SK-N-SH (cell line): Measurements from ENCODE around the gene ATP2C1. TPM values are rescaled to one million over a fixed set of nuclear protein-coding genes. Genes with fewer than 3 reads are reported as not detected.

Source experiments
- CTCF ChIA-PET: fragments of 300-600, 350-600 bp; formaldehyde crosslinking; extraction: SDS; loops from one replicate; lab custom pipeline; 2021; lab: Yijun Ruan, JAX
- POLR2A ChIA-PET: fragments of 350-600 bp; sonication (Branson Sonifier 250); formaldehyde crosslinking; extraction: SDS; loops from one replicate; lab custom pipeline; 2020; ENCODE audit warnings: antibody characterized with exemption, inconsistent platforms; lab: Yijun Ruan, JAX
- DNase-seq: peaks from one replicate; pipeline ENCODE4 v3.0.0; 2012
- H2AFZ ChIP-seq: fragments of 200-600 bp; sonication (generic); 2 replicates; pipeline ENCODE4 v1.8.1; 2016; ENCODE audit warnings: antibody characterized with exemption, mild to moderate bottlenecking, low read depth
- H3F3A ChIP-seq: fragments of 200-600 bp; sonication (generic); replicated peaks from 2 replicates; pipeline ENCODE3; 2016; ENCODE audit warnings: antibody characterized with exemption, mild to moderate bottlenecking; ENCODE audit not compliant: insufficient read depth
- H3K27ac ChIP-seq, 2 experiments: fragments of 200-500 bp in 1 of 2; fragments of 200-600 bp in 1 of 2; sonication (Bioruptor generic) in 1 of 2; sonication (generic), shearing (Covaris generic) in 1 of 2; 2 replicates each; pipeline versions ENCODE4 v1.5.1 to v1.6.1; 2014 to 2016; ENCODE audit warnings: low read depth in 2 of 2, inconsistent platforms in 1 of 2, low read length in 1 of 2, mild to moderate bottlenecking in 1 of 2, mixed read lengths in 1 of 2
- H3K27me3 ChIP-seq: fragments of 200-600 bp; sonication (generic), shearing (Covaris generic); 2 replicates; pipeline ENCODE4 v1.6.1; 2016; ENCODE audit warnings: mixed run types; ENCODE audit not compliant: insufficient read depth
- H3K36me3 ChIP-seq, 2 experiments: fragments of 200-500 bp in 1 of 2; fragments of 200-600 bp in 1 of 2; sonication (Bioruptor generic) in 1 of 2; sonication (generic) in 1 of 2; replicated peaks in 1 of 2; 2 replicates each; pipeline versions ENCODE3 to v1.5.1; 2014 to 2016; ENCODE audit warnings: low read length in 1 of 2, mild to moderate bottlenecking in 1 of 2; ENCODE audit not compliant: insufficient read depth in 2 of 2, control insufficient read depth in 1 of 2
- H3K4me1 ChIP-seq, 2 experiments: fragments of 200-500 bp in 1 of 2; fragments of 200-600 bp in 1 of 2; sonication (Bioruptor generic) in 1 of 2; sonication (generic), shearing (Covaris generic) in 1 of 2; 2 replicates each; pipeline versions ENCODE4 v1.5.1 to v1.6.1; 2014 to 2016; ENCODE audit warnings: low read depth in 1 of 2, low read length in 1 of 2, mixed run types in 1 of 2; ENCODE audit not compliant: insufficient read depth in 2 of 2, control insufficient read depth in 1 of 2
- H3K4me2 ChIP-seq: fragments of 200-600 bp; sonication (generic), shearing (Covaris generic); 2 replicates; pipeline ENCODE4 v1.6.1; 2017; ENCODE audit warnings: mixed run types
- H3K4me3 ChIP-seq, 2 experiments: fragments of 200-500 bp in 1 of 2; fragments of 200-600 bp in 1 of 2; sonication (Bioruptor generic) in 1 of 2; sonication (generic), shearing (Covaris generic) in 1 of 2; 2 replicates each; pipeline versions ENCODE4 v1.5.1 to v1.8.1; 2014 to 2016; ENCODE audit warnings: low read depth in 2 of 2, inconsistent platforms in 1 of 2, low read length in 1 of 2, mild to moderate bottlenecking in 1 of 2, mixed read lengths in 1 of 2, moderate library complexity in 1 of 2
- H3K79me2 ChIP-seq: fragments of 200-600 bp; sonication (generic); 2 replicates; pipeline ENCODE4 v1.8.1; 2017; ENCODE audit warnings: mild to moderate bottlenecking; ENCODE audit not compliant: insufficient read depth
- H3K9ac ChIP-seq: fragments of 200-600 bp; sonication (generic); 2 replicates; pipeline ENCODE4 v1.6.1; 2017; ENCODE audit warnings: mixed run types
- H3K9me2 ChIP-seq: fragments of 200-600 bp; sonication (generic); 2 replicates; pipeline ENCODE4 v1.6.1; 2017; ENCODE audit warnings: mixed run types
- H3K9me3 ChIP-seq: fragments of 200-600 bp; sonication (generic); 2 replicates; pipeline ENCODE4 v1.6.1; 2017; ENCODE audit warnings: mixed run types, mild to moderate bottlenecking, moderate library complexity
- H4K20me1 ChIP-seq: fragments of 200-600 bp; sonication (generic); 2 replicates; pipeline ENCODE4 v1.6.1; 2017; ENCODE audit warnings: mild to moderate bottlenecking, mixed run types; ENCODE audit not compliant: insufficient read depth
- FOSL2 ChIP-seq: IDR thresholded peaks from 2 replicates; pipeline ENCODE4 v1.4.0; 2012; ENCODE audit warnings: low read depth, mild to moderate bottlenecking, moderate library complexity, borderline replicate concordance
- FOXJ3 ChIP-seq: sonication (generic); formaldehyde crosslinking; IDR thresholded peaks from 2 replicates; pipeline ENCODE4 v1.5.1; 2020; ENCODE audit warnings: mild to moderate bottlenecking, missing genetic modification reagents
- FOXM1 ChIP-seq: IDR thresholded peaks from 2 replicates; pipeline ENCODE4 v1.4.0; 2012; ENCODE audit warnings: low read depth, mild to moderate bottlenecking
- GABPA ChIP-seq: IDR thresholded peaks from 2 replicates; pipeline ENCODE4 v1.4.0; 2012; ENCODE audit warnings: low read depth, mild to moderate bottlenecking
- POLR2AphosphoS5 ChIP-seq: IDR thresholded peaks from 2 replicates; pipeline ENCODE4 v1.6.1; 2012; ENCODE audit warnings: low read depth, low read length
- RAD21 ChIP-seq: IDR thresholded peaks from 2 replicates; pipeline ENCODE4 v1.6.1; 2012; ENCODE audit warnings: mild to moderate bottlenecking, low read length
- RCOR1 ChIP-seq: fragments of 150-350 bp; IDR thresholded peaks from 2 replicates; pipeline ENCODE4 v1.6.1; 2017; ENCODE audit warnings: antibody characterized with exemption, low read length
- SIN3A ChIP-seq: IDR thresholded peaks from 2 replicates; pipeline ENCODE4 v1.6.1; 2012; ENCODE audit warnings: low read depth, mild to moderate bottlenecking, low read length, moderate library complexity, borderline replicate concordance
- SMC3 ChIP-seq: IDR thresholded peaks from 2 replicates; pipeline ENCODE4 v1.6.1; 2012; ENCODE audit warnings: low read depth, low read length, improper control_type of control experiment
- TAF1 ChIP-seq: IDR thresholded peaks from 2 replicates; pipeline ENCODE4 v1.6.1; 2012; ENCODE audit warnings: low read depth, mild to moderate bottlenecking, low read length, moderate library complexity, borderline replicate concordance
- TCF12 ChIP-seq: IDR thresholded peaks from 2 replicates; pipeline ENCODE4 v1.4.0; 2012
- TEAD4 ChIP-seq: IDR thresholded peaks from 2 replicates; pipeline ENCODE4 v1.4.0; 2012; ENCODE audit warnings: mild to moderate bottlenecking, borderline replicate concordance; ENCODE audit not compliant: insufficient read depth
- WGBS: methylation state at CpG from one replicate; pipeline ENCODE4 v1.1.6; 2017; ENCODE audit warnings: low lambda C conversion rate; 5-methylcytosine and 5-hydroxymethylcytosine counted together
- polyA plus RNA-seq, 3 experiments: library from polyadenylated mRNA; depleted of rRNA; stranded (reverse); fragments of >200 nt; gene quantifications; 2 replicates each; pipeline ENCODE4 v1.2.3, GENCODE V29; 2012
- TF ChIP-seq, protein P1 (sequence below): fragments of 150-350 bp; IDR thresholded peaks from 2 replicates; pipeline ENCODE4 v1.6.1; 2017; ENCODE audit warnings: antibody characterized with exemption, low read length, low read depth, borderline replicate concordance
- TF ChIP-seq, protein P2 (sequence below): IDR thresholded peaks from 2 replicates; pipeline ENCODE4; 2012
- TF ChIP-seq, protein P3 (sequence below): IDR thresholded peaks from 2 replicates; pipeline ENCODE4 v1.4.0; 2012; ENCODE audit warnings: low read depth, borderline replicate concordance

Gene ATP2C1
- polyA plus RNA-seq, 1 of the 3 experiments (the other 2 are of a cell fraction): 35.6 TPM

- CTCF ChIA-PET: interaction anchor here (0.6 kb wide), 1 partner anchor 954 kb away, joined by 3 read pairs; no protein-coding TSS in a partner anchor
These were observed 115.8 kb downstream of the ATP2C1 start for GRCh38 chr3:131009698-131010097.

GRCh38 chr3:131018970-131019369, 125.1 kb downstream of the ATP2C1 start:
- Histone ChIP-seq H3K4me1 (peaks cover 0 to 3% of the 10 kb centered on the region in 2 experiments; a peak in 2 of 4 replicates), H3K9ac (no peak overlapping the region), H3K27ac (no peak overlapping the region; a peak in 1 of 4 replicates), H3K36me3 (peaks cover 34 to 73% of the 10 kb centered on the region in 2 experiments), H3K9me3 (no peaks in the 10 kb centered on the region), H2AFZ (no peak overlapping the region), H3K27me3 (no peaks in the 10 kb centered on the region), H3K9me2 (no peaks in the 10 kb centered on the region), H4K20me1 (no peaks in the 10 kb centered on the region), H3K4me3 (no peak overlapping the region)
- WGBS: 90% methylated on average over 3 of the region's 3 CpGs
- POLR2A ChIA-PET: no interaction called here
- CTCF ChIA-PET: interaction anchor here (1.9 kb wide), 1 partner anchor 14 kb away, joined by 7 read pairs; no protein-coding TSS in a partner anchor
- TF ChIP-seq TCF12: no peak
- TF ChIP-seq FOSL2: no peak
- no peak for TF ChIP-seq RAD21
- TF ChIP-seq TEAD4: no peak
- TF ChIP-seq, all 33 proteins: peak for 0
- Histone ChIP-seq H3K4me2 (no peak overlapping the region), H3F3A (no peaks in the 10 kb centered on the region), H3K79me2 (no peaks in the 10 kb centered on the region; the same call in 1 of the 2 replicates)
- DNase-seq: no peak

More at GRCh38 chr3:131009698-131010097, 115.8 kb downstream of the ATP2C1 start:
- Histone ChIP-seq H3K4me3 (no peak overlapping the region), H3K27me3 (no peaks in the 10 kb centered on the region), H2AFZ (no peak overlapping the region), H3K79me2 (no peaks in the 10 kb centered on the region), H3K9me2 (no peaks in the 10 kb centered on the region), H3K36me3 (peaks cover 52 to 57% of the 10 kb centered on the region in 2 experiments), H3K4me1 (no peaks in the 10 kb centered on the region), H3K4me2 (no peak overlapping the region), H3K9ac (no peak overlapping the region), H3F3A (no peaks in the 10 kb centered on the region), H4K20me1 (no peaks in the 10 kb centered on the region), H3K9me3 (no peaks in the 10 kb centered on the region), H3K27ac (no peak overlapping the region)
- POLR2A ChIA-PET: no interaction called here
- WGBS: 94% methylated on average over 1 of the region's 1 CpG
- DNase-seq: no peak
- TF ChIP-seq FOXJ3 (no peak), FOXM1 (no peak), SIN3A (no peak), POLR2AphosphoS5 (no peak), SMC3 (no peak), FOSL2 (no peak), TAF1 (no peak), RCOR1 (no peak), GABPA (no peak)
- TF ChIP-seq, protein P1, sequence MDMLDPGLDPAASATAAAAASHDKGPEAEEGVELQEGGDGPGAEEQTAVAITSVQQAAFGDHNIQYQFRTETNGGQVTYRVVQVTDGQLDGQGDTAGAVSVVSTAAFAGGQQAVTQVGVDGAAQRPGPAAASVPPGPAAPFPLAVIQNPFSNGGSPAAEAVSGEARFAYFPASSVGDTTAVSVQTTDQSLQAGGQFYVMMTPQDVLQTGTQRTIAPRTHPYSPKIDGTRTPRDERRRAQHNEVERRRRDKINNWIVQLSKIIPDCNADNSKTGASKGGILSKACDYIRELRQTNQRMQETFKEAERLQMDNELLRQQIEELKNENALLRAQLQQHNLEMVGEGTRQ: no peak
- TF ChIP-seq, protein P2, sequence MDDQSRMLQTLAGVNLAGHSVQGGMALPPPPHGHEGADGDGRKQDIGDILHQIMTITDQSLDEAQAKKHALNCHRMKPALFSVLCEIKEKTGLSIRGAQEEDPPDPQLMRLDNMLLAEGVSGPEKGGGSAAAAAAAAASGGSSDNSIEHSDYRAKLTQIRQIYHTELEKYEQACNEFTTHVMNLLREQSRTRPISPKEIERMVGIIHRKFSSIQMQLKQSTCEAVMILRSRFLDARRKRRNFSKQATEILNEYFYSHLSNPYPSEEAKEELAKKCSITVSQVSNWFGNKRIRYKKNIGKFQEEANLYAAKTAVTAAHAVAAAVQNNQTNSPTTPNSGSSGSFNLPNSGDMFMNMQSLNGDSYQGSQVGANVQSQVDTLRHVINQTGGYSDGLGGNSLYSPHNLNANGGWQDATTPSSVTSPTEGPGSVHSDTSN: no peak
- TF ChIP-seq, protein P3, sequence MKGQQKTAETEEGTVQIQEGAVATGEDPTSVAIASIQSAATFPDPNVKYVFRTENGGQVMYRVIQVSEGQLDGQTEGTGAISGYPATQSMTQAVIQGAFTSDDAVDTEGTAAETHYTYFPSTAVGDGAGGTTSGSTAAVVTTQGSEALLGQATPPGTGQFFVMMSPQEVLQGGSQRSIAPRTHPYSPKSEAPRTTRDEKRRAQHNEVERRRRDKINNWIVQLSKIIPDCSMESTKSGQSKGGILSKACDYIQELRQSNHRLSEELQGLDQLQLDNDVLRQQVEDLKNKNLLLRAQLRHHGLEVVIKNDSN: no peak
